Endodermal cell (in vitro differentiated cells): ENCODE results near the gene STRA6. TPM values are rescaled to one million over a fixed set of nuclear protein-coding genes. Genes with fewer than 3 reads are reported as not detected.

Source experiments
- DNase-seq: peaks from one replicate; pipeline ENCODE4 v3.0.0-alpha.2; 2017
- H3K27ac ChIP-seq: 2 replicates; pipeline ENCODE4 v1.5.1; 2013; ENCODE audit warnings: mild to moderate bottlenecking, low read depth, low read length, moderate library complexity
- H3K27me3 ChIP-seq: 2 replicates; pipeline ENCODE4 v1.6.1; 2013; ENCODE audit warnings: mild to moderate bottlenecking, low read length, moderate library complexity; ENCODE audit not compliant: insufficient read depth, control insufficient read depth, poor library complexity, severe bottlenecking
- H3K36me3 ChIP-seq: 2 replicates; pipeline ENCODE4 v1.7.0; 2013; ENCODE audit warnings: mild to moderate bottlenecking, low read length, moderate library complexity; ENCODE audit not compliant: control insufficient read depth, insufficient read depth
- H3K4me1 ChIP-seq: one replicate; pipeline ENCODE4 v1.7.0; 2013; ENCODE audit warnings: low read length; ENCODE audit not compliant: control insufficient read depth, insufficient read depth
- H3K4me3 ChIP-seq: 2 replicates; pipeline ENCODE4 v1.5.1; 2013; ENCODE audit warnings: mild to moderate bottlenecking, low read length, moderate library complexity
- H3K9ac ChIP-seq: 2 replicates; pipeline ENCODE4 v1.6.1; 2013; ENCODE audit warnings: mild to moderate bottlenecking, low read length, moderate library complexity; ENCODE audit not compliant: poor library complexity, severe bottlenecking; ENCODE audit errors: extremely low read depth
- H3K9me3 ChIP-seq: 2 replicates; pipeline ENCODE4 v1.6.1; 2013; ENCODE audit warnings: mild to moderate bottlenecking, low read length, moderate library complexity; ENCODE audit not compliant: control insufficient read depth
- H3K27ac Mint-ChIP-seq: 2 replicates; pipeline ENCODE4 v1.8.0; 2020; ENCODE audit warnings: mixed read lengths
- H3K27me3 Mint-ChIP-seq: 2 replicates; pipeline ENCODE4 v1.8.0; 2021; ENCODE audit warnings: mild to moderate bottlenecking, mixed read lengths; ENCODE audit not compliant: insufficient read depth
- H3K36me3 Mint-ChIP-seq: 2 replicates; pipeline ENCODE4 v1.8.0; 2020; ENCODE audit warnings: low read depth, mixed read lengths
- H3K4me1 Mint-ChIP-seq: 2 replicates; pipeline ENCODE4 v1.8.0; 2020; ENCODE audit warnings: mixed read lengths
- H3K4me3 Mint-ChIP-seq: 2 replicates; pipeline ENCODE4 v1.8.0; 2020; ENCODE audit warnings: mild to moderate bottlenecking, moderate library complexity, mixed read lengths
- H3K9me3 Mint-ChIP-seq: 2 replicates; pipeline ENCODE4 v1.8.0; 2020; ENCODE audit warnings: mild to moderate bottlenecking, mixed read lengths
- CTCF ChIP-seq: fragments of 200-600 bp; sonication (generic); conservative IDR thresholded peaks from 2 replicates; pipeline ENCODE4 v1.5.0; 2021; ENCODE audit warnings: antibody characterized with exemption, mild to moderate bottlenecking
- WGBS, 2 experiments: methylation state at CpG; one replicate each; pipeline versions ENCODE4 v1.1.5 to v1.1.7; 2013; ENCODE audit warnings: missing lambda C conversion rate in 2 of 2, mixed read lengths in 1 of 2; ENCODE audit not compliant: insufficient coverage in 1 of 2, insufficient read length in 1 of 2; 5-methylcytosine and 5-hydroxymethylcytosine counted together
- total RNA-seq, 2 donors: library from RNA; stranded (reverse); fragmentation: NEBNext Ultra II Directional in 1 of 2; extraction: Animal tissue kit (Norgen Biotek cat#: 25700) in 1 of 2; gene quantifications; 2 replicates in 1 of 2; 3 replicates in 1 of 2; pipeline ENCODE4 v1.2.1, GENCODE V29; 2021

The STRA6 gene
- total RNA-seq, 2 donors from 2014 or later = 18.2 to 26.2 TPM

- 53 to 78% methylated on average over 8 to 17 of the region's 17 CpGs for WGBS, 2 experiments
- no peak overlapping the region for H3K9ac ChIP-seq
- no peak overlapping the region for H3K4me3 ChIP-seq
- Mint-ChIP-seq H3K27ac (no peak overlapping the region), H3K4me1 (peaks cover 19% of the 10 kb centered on the region), H3K27me3 (peaks cover 35% of the 10 kb centered on the region), H3K9me3 (no peaks in the 10 kb centered on the region), H3K36me3 (no peaks in the 10 kb centered on the region), H3K4me3 (no peak overlapping the region)
- TF ChIP-seq CTCF = no peak
- H3K27ac ChIP-seq = peak overlapping the region; percentile 79
- H3K4me1 ChIP-seq = peaks cover 7% of the 10 kb centered on the region
- peak; percentile 63 for DNase-seq
- H3K27me3 ChIP-seq = no peaks in the 10 kb centered on the region
- no peaks in the 10 kb centered on the region for H3K9me3 ChIP-seq
- no peaks in the 10 kb centered on the region for H3K36me3 ChIP-seq
Measured at GRCh38 chr15:74228723-74229081, 26.1 kb upstream of the STRA6 start.

- peak overlapping the region; percentile 79 for H3K27ac ChIP-seq
- no peak for TF ChIP-seq CTCF
- DNase-seq = peak; percentile 55
- peaks cover 9% of the 10 kb centered on the region for H3K4me1 ChIP-seq
- no peak overlapping the region for H3K4me3 Mint-ChIP-seq
- H3K36me3 ChIP-seq = no peaks in the 10 kb centered on the region
- no peaks in the 10 kb centered on the region for H3K9me3 Mint-ChIP-seq
- no peaks in the 10 kb centered on the region for H3K9me3 ChIP-seq
- H3K9ac ChIP-seq = no peak overlapping the region
- peaks cover 40% of the 10 kb centered on the region for H3K27me3 Mint-ChIP-seq
- H3K4me3 ChIP-seq = no peak overlapping the region
- H3K36me3 Mint-ChIP-seq = no peaks in the 10 kb centered on the region
- peaks cover 23% of the 10 kb centered on the region for H3K4me1 Mint-ChIP-seq
- no peaks in the 10 kb centered on the region for H3K27me3 ChIP-seq
- no peak overlapping the region for H3K27ac Mint-ChIP-seq
- 82 to 86% methylated on average over 5 to 11 of the region's 11 CpGs for WGBS, 2 experiments
Measured at GRCh38 chr15:74227968-74228722, 25.6 kb upstream of the STRA6 start.

- DNase-seq = peak; percentile 62
- Histone ChIP-seq H3K27ac (no peak overlapping the region), H3K9me3 (no peaks in the 10 kb centered on the region), H3K27me3 (peaks cover 5% of the 10 kb centered on the region), H3K36me3 (no peaks in the 10 kb centered on the region), H3K4me3 (no peak overlapping the region), H3K9ac (no peak overlapping the region), H3K4me1 (peaks cover 10% of the 10 kb centered on the region)
- Mint-ChIP-seq H3K36me3 (no peaks in the 10 kb centered on the region), H3K27ac (no peak overlapping the region), H3K4me3 (no peak overlapping the region), H3K27me3 (peaks cover 45% of the 10 kb centered on the region), H3K4me1 (peaks cover 28% of the 10 kb centered on the region), H3K9me3 (no peaks in the 10 kb centered on the region)
- 91 to 95% methylated on average over 3 to 10 of the region's 10 CpGs for WGBS, 2 experiments
- no peak for TF ChIP-seq CTCF
Measured at GRCh38 chr15:74226761-74227540, 24.4 kb upstream of the STRA6 start.
